Stimulated activated CD8-positive, alpha-beta memory T cell treated with anti-CD3 and anti-CD28 coated beads, Interleukin-4, amount 100 ng/mL, for 1 hour (primary cell): ENCODE measurements around the gene PRSS2.
"Not testable (repeated sequence)": the region's sequence is repeated elsewhere in the genome, so short reads cannot be mapped to it uniquely, and the experiment has no call there.

Experiments
- DNase-seq, 2 donors: peaks; one replicate each; pipeline ENCODE4 v3.0.0-alpha.2; 2020; ENCODE audit warnings: low read depth in 2 of 2, low spot score in 1 of 2

PRSS2 gene

GRCh38 chr7:142758312-142758711 lies 12.5 kb upstream of the PRSS2 start:
- not testable (repeated sequence) for DNase-seq

GRCh38 chr7:142759433-142759832 lies 11.3 kb upstream of the PRSS2 start:
- no peak for DNase-seq

DNA sequence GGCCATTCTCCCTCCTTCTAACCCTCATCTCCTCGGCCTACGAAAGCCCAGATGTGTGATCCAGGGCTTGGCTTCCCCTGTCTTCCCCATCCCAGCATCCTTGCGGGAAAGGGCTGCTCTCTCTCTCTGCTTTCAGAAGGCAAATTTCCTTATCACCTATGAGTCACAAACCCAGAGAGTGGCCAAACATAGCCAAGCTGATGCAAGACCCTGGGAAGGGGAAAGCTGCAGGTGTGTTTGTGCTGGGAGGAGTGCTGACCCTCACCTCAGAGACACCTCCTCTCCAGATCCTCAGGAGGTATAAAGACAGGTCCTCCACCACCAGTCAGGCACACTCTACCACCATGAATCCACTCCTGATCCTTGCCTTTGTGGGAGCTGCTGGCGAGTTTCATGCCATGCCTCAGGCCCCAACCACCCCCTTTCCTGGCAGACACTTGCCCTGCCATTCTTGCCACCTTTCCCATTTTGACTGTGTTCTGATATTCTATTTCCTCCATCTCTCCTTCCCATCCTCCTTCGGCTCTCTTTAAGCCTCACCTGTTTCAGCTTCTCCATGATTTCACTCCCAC lies 10.6 kb upstream of the PRSS2 start:
- no peak for DNase-seq

- not testable (repeated sequence) for DNase-seq
These were observed 9.2 kb upstream of the PRSS2 start for GRCh38 chr7:142761606-142762005.

DNA sequence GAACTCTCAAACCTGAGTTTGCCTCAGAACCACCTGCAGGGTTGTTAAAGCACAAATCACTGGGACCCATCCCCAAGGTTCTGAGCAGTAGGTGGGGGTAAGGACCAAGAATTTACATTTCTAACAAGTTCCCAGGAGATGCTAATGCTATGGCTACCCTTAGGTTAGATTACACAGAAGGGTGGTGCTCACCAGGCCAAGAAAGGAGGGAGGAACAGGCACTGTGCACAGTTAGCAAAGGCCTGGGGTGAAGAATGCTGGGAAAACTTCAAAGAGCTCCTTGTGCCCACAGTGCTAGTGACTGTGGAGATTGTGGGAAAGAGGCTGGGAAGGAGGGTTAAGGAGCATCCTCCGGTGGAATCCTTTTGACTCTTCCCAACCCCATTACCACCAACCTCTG lies 8.7 kb upstream of the PRSS2 start:
- DNase-seq = no peak

GRCh38 chr7:142767451-142767850 lies 3.3 kb upstream of the PRSS2 start:
- no peak for DNase-seq

- DNase-seq = no peak
These were observed 2.9 kb upstream of the PRSS2 start for GRCh38 chr7:142767861-142768260.

- not testable (repeated sequence) for DNase-seq
These were observed 1.9 kb upstream of the PRSS2 start for GRCh38 chr7:142768885-142769284.

DNA sequence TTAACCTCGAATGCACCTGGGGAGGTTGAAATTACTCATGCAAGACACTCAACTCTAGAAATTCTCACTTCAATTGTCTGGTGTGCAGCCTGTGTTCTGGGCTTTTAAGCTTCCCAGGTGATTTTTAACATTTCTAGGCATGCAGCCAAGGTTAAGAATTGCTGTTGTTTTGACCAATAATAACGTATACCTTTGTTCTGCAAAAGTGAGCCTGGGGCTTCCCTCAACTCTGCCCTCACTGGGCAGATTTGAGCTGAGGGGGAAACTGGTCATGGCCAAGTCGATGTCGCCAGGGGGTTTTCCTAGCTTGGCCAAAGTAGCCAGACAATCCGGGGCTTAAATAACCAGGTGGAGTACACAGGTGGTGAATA lies 568 bp downstream of the PRSS2 start:
- no peak for DNase-seq

GRCh38 chr7:142772051-142772450 lies 1.3 kb downstream of the PRSS2 start:
- no peak for DNase-seq

- no peak for DNase-seq
These were observed 1.9 kb downstream of the PRSS2 start for GRCh38 chr7:142772673-142773072.

DNA sequence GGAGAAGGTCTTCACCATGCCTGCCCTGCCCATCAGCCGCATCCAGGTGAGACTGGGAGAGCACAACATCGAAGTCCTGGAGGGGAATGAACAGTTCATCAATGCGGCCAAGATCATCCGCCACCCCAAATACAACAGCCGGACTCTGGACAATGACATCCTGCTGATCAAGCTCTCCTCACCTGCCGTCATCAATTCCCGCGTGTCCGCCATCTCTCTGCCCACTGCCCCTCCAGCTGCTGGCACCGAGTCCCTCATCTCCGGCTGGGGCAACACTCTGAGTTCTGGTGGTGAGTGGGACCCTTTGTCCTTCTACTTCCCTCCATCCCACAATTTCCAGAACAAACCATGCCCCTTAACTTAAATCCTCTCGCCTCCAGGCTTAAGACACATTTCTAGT lies 2.5 kb downstream of the PRSS2 start:
- DNase-seq = no peak

GRCh38 chr7:142773937-142774744 lies 3.4 kb downstream of the PRSS2 start:
- no peak for DNase-seq

DNA sequence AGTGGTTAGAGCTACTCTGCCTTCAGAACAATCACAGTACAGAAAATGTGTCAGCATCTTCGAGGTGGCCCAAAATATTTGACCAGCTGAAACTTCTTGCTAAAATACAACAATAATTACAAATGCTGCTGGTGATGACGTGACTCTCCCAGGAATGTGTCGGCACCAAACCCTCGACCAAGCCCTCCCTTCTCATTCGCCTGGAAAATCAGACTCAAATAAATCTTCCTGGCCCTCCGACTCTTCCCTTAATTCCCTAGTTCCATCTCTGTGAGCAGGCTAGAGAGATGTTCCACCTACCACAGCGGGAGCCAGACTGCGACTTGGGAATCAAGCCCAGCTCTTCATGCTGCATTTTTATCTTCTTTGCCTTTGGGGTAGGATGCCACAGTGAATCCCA lies 4.1 kb downstream of the PRSS2 start:
- DNase-seq = no peak

GRCh38 chr7:142775351-142776115 lies 4.8 kb downstream of the PRSS2 start:
- DNase-seq = not testable (repeated sequence)

DNA sequence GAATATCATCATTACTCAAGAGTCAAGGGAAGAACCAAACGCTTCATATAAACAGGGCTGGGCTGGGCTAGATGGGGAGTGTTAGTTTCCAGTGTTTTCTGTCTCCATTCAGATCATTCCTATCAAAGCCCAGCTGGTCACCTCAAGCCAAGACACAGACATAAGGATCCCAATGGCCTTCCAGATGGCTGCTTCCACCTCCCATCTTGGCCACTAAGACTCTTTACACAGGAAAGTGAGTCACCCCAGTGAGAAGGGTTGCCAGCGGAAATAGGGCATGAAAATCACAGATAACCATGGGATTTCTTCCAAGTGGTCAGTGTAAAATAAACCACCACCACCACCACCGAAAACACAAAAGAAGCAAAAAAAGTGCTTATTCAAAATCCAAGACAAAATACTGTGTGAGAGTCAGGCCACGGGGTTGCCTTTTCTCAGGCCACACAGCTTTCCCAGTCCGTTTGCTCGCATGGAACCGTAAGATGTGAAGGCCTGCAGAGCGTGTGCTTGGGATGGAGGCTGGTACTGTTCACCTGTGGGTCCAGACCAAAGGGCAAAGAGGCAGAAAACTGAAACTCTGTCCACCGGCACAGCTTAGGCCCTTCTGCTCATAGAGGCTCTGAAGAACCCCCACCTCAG lies 5.6 kb downstream of the PRSS2 start:
- DNase-seq = no peak

- DNase-seq = not testable (repeated sequence)
These were observed 6.1 kb downstream of the PRSS2 start for GRCh38 chr7:142776845-142777225.

DNA sequence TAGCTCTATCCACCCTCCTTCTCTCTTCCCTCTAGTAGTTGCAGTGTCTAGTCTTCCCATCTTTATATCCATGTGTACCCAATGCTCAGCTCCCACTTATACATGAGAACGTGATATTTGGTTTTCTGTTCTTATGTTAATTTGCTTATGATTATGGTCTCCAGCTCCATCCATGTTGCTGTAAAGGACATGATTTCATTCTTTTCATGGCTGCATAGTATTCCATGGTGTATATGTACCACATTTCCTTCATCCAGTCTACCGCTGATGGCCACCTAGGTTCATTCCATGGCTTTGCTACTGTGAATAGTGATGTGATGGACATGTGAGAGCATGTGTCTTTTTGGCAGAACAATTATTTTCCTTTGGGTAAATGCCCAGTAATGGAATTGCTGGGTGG lies 6.5 kb downstream of the PRSS2 start:
- DNase-seq = no peak

DNA sequence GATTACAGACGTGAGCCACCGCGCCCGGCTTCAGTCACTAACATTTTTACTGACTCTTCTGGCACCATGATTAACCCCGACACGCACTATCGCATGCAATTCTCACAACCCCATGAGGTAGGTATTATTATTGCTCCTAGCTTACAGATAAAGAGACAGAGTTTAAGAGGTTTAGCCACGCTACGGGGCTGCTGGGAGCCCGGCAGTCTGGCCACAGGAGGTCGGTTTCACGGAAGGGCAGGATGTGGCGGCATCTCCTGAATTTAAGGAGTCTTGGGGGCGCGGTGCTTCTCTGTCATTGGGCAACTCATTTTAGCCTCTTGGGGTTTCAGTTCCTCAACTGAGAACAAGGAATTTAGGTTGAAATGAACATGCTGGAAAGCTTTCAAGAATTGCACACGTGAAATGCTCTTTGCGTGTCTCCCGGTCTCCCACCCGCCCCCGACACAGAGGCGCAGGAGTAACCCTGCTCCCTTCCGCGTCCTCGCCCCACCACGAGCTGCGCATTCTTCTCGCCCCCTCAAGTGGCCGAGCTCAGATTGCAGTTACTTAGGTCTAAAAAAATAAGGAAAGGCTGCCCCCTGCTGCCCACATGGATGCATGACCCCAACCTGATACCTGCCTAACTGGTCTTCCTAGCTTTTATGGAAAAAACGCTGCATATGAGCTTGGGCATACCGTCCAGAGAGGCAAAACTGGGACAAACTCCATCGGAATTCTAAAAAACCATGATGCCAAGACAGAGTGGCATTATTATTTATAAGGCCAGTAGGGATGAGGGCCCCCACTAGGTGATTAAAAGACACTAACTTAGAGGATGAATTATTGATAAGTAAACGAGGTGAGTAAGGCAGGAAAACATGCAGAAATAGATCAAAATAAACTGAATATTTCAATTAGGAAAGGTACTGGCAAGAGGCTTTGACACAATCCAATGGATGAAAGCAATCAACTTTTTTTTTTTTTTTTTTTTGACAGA lies 12.4 kb downstream of the PRSS2 start:
- DNase-seq = peak in 1 of 2 donors; percentile 64

- DNase-seq = no peak
These were observed 13.3 kb downstream of the PRSS2 start for GRCh38 chr7:142784096-142784495.

DNA sequence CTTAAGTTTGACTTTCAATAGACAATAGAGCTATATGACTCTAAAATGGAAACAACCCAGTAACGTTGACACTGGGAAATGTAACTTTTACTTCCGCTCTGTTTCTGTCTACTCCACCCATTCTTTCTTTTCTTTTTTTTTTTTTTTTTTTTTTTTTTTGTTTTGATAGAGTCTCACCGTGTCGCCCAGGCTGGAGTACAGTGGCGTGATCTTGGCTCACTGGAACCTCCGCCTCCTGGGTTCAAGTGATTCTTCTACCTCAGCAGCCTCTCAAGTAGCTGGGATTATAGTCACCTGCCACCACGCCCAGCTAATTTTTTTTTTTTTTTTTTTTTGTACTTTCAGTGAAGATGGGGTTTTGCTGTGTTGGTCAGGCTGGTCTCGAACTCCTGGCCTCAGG lies 13.9 kb downstream of the PRSS2 start:
- no peak for DNase-seq
